DOHH2 (cell line): ENCODE data around the gene CRYAB.

Experiments
- H3F3A ChIP-seq: fragments of 200-600 bp; sonication (generic), shearing (Covaris generic); 2 replicates; pipeline ENCODE4 v1.6.0; 2016; ENCODE audit warnings: antibody characterized with exemption, mild to moderate bottlenecking; ENCODE audit not compliant: control insufficient read depth, insufficient read depth
- H3K27ac ChIP-seq: fragments of 200-600 bp; sonication (generic); 2 replicates; pipeline ENCODE4 v1.5.1; 2014; ENCODE audit warnings: low read depth, mild to moderate bottlenecking, low read length, moderate library complexity
- H3K27me3 ChIP-seq: fragments of 200-600 bp; sonication (generic); 2 replicates; pipeline ENCODE4 v1.6.1; 2014; ENCODE audit warnings: mild to moderate bottlenecking, low read length, mixed read lengths; ENCODE audit not compliant: control insufficient read depth
- H3K36me3 ChIP-seq: fragments of 200-600 bp; sonication (generic); 2 replicates; pipeline ENCODE4 v1.6.1; 2014; ENCODE audit warnings: mild to moderate bottlenecking, low read length, moderate library complexity, mixed read lengths; ENCODE audit not compliant: control insufficient read depth
- H3K4me1 ChIP-seq: fragments of 200-600 bp; sonication (generic); 2 replicates; pipeline ENCODE4 v1.6.1; 2014; ENCODE audit warnings: mild to moderate bottlenecking, low read length, mixed read lengths; ENCODE audit not compliant: control insufficient read depth
- H3K4me2 ChIP-seq: fragments of 200-600 bp; sonication (generic); 2 replicates; pipeline ENCODE4 v1.6.0; 2014; ENCODE audit warnings: mild to moderate bottlenecking, low read length, moderate library complexity
- H3K4me3 ChIP-seq: fragments of 200-600 bp; sonication (generic); 2 replicates; pipeline ENCODE4 v1.5.1; 2014; ENCODE audit warnings: mild to moderate bottlenecking, low read length, mixed read lengths
- H3K79me2 ChIP-seq: fragments of 200-600 bp; sonication (generic); 2 replicates; pipeline ENCODE4 v1.6.1; 2014; ENCODE audit warnings: mild to moderate bottlenecking, low read length, mixed read lengths; ENCODE audit not compliant: control insufficient read depth
- H3K9me2 ChIP-seq: fragments of 200-600 bp; sonication (generic); replicated peaks from 2 replicates; pipeline ENCODE4 v1.6.1; 2014; ENCODE audit warnings: mild to moderate bottlenecking, low read length, mixed read lengths; ENCODE audit not compliant: control insufficient read depth
- H3K9me3 ChIP-seq: fragments of 200-600 bp; sonication (generic); 2 replicates; pipeline ENCODE4 v1.6.1; 2014; ENCODE audit warnings: antibody characterized with exemption, low read length, mixed read lengths; ENCODE audit not compliant: control insufficient read depth, insufficient read depth
- H4K20me1 ChIP-seq: fragments of 200-600 bp; sonication (generic); 2 replicates; pipeline ENCODE4 v1.6.0; 2014; ENCODE audit warnings: low read depth, mild to moderate bottlenecking, antibody characterized with exemption, low read length, moderate library complexity; ENCODE audit not compliant: control insufficient read depth, insufficient read depth
- CTCF ChIP-seq: fragments of 200-600 bp; sonication (generic); IDR thresholded peaks from one replicate; pipeline ENCODE4 v1.5.1; 2014; ENCODE audit warnings: antibody characterized with exemption, mild to moderate bottlenecking, low read depth, low read length; ENCODE audit not compliant: poor library complexity, severe bottlenecking
- EZH2phosphoT487 ChIP-seq: fragments of 200-600 bp; sonication (generic); IDR thresholded peaks from 2 replicates; pipeline ENCODE4 v1.6.1; 2017; ENCODE audit warnings: borderline replicate concordance, mild to moderate bottlenecking, antibody characterized with exemption, low read length, moderate library complexity, mixed read lengths

CRYAB gene

GRCh38 chr11:111925953-111926352, 14.4 kb upstream of the CRYAB start:
- no peak for TF ChIP-seq EZH2phosphoT487
- no peak for TF ChIP-seq CTCF
- Histone ChIP-seq H3K9me2 (no peaks in the 10 kb centered on the region), H3K79me2 (no peaks in the 10 kb centered on the region), H3K27me3 (peaks cover under 1% of the 10 kb centered on the region; the same call in 1 of the 2 replicates), H3K9me3 (no peaks in the 10 kb centered on the region), H3K4me3 (peak overlapping the region; percentile 83), H3F3A (0 out of 2 replicates have a peak, but pooled peaks cover 2% of the 10 kb centered on the region), H4K20me1 (no peaks in the 10 kb centered on the region), H3K4me1 (peaks cover 15% of the 10 kb centered on the region), H3K27ac (peak overlapping the region; percentile 60; the same call in 1 of the 2 replicates), H3K36me3 (no peaks in the 10 kb centered on the region), H3K4me2 (peak overlapping the region; percentile 98)

- Histone ChIP-seq H3K9me2 (no peaks in the 10 kb centered on the region), H3K9me3 (no peaks in the 10 kb centered on the region), H3K27ac (no peak overlapping the region), H3K27me3 (peaks cover 2% of the 10 kb centered on the region; the same call in 1 of the 2 replicates), H3F3A (no peaks in the 10 kb centered on the region), H4K20me1 (no peaks in the 10 kb centered on the region), H3K4me1 (peaks cover 15% of the 10 kb centered on the region), H3K4me3 (no peak overlapping the region), H3K36me3 (no peaks in the 10 kb centered on the region), H3K79me2 (no peaks in the 10 kb centered on the region), H3K4me2 (no peak overlapping the region)
- no peak for TF ChIP-seq EZH2phosphoT487
- TF ChIP-seq CTCF, result no peak
Measured at GRCh38 chr11:111923951-111924350, 12.4 kb upstream of the CRYAB start.

- Histone ChIP-seq H3K4me3 (no peak overlapping the region), H4K20me1 (no peaks in the 10 kb centered on the region), H3K79me2 (no peaks in the 10 kb centered on the region), H3K9me2 (no peaks in the 10 kb centered on the region), H3K27me3 (peaks cover 2% of the 10 kb centered on the region; the same call in 1 of the 2 replicates), H3F3A (no peaks in the 10 kb centered on the region), H3K4me2 (no peak overlapping the region), H3K9me3 (no peaks in the 10 kb centered on the region), H3K27ac (no peak overlapping the region), H3K4me1 (peaks cover 15% of the 10 kb centered on the region), H3K36me3 (no peaks in the 10 kb centered on the region)
- TF ChIP-seq EZH2phosphoT487, result no peak
- TF ChIP-seq CTCF, result no peak
Measured at GRCh38 chr11:111923351-111923788, 11.8 kb upstream of the CRYAB start.
